Stimulated activated CD8-positive, alpha-beta memory T cell treated with anti-CD3 and anti-CD28 coated beads, Interleukin-7, amount 100 ng/mL, for 48 hours (primary cell): Measurements from ENCODE around the gene SETSIP.
"Not testable (repeated sequence)": the region's sequence is repeated elsewhere in the genome, so short reads cannot be mapped to it uniquely, and the experiment has no call there.

Experiments used
- DNase-seq, 2 donors: peaks; one replicate each; pipeline ENCODE4 v3.0.0-alpha.2; 2020; ENCODE audit warnings: low read depth in 1 of 2; ENCODE audit errors: extremely low read depth in 1 of 2

Gene SETSIP

GRCh38 chr1:92065042-92065441 is 10.2 kb downstream of the SETSIP start:
- no peak for DNase-seq

- DNase-seq = no peak
Observed at GRCh38 chr1:92051948-92052347, 23.3 kb downstream of the SETSIP start.

GRCh38 chr1:92045766-92046495 is 29.3 kb downstream of the SETSIP start:
- DNase-seq = no peak

- no peak for DNase-seq
Observed at GRCh38 chr1:92043621-92044020, 31.6 kb downstream of the SETSIP start.

GRCh38 chr1:92040971-92041370 is 34.2 kb downstream of the SETSIP start:
- no peak for DNase-seq

- no peak for DNase-seq
Observed at GRCh38 chr1:92038695-92039346, 36.4 kb downstream of the SETSIP start.

- DNase-seq = no peak
Observed at GRCh38 chr1:92037400-92037799, 37.8 kb downstream of the SETSIP start.

- no peak for DNase-seq
Observed at GRCh38 chr1:92031281-92032110, 43.7 kb downstream of the SETSIP start.

- DNase-seq = no peak
Observed at GRCh38 chr1:92030656-92031107, 44.5 kb downstream of the SETSIP start.

- DNase-seq = no peak
Observed at GRCh38 chr1:92029241-92029922, 45.8 kb downstream of the SETSIP start.

GRCh38 chr1:92026806-92027205 is 48.4 kb downstream of the SETSIP start:
- no peak for DNase-seq

- not testable (repeated sequence) for DNase-seq
Observed at GRCh38 chr1:92026042-92026441, 49.2 kb downstream of the SETSIP start.
